NK-92 (cell line): ENCODE results near the gene RHOU.

Experiments
- DNase-seq: peaks from one replicate; lab custom pipeline; 2025; ENCODE audit not compliant: unreplicated experiment; lab: John Stamatoyannopoulos, UW

RHOU gene

GRCh38 chr1:228736844-228737445, 1.7 kb downstream of the RHOU start:
- no peak for DNase-seq

GRCh38 chr1:228737601-228738041, 2.3 kb downstream of the RHOU start:
- no peak for DNase-seq

GRCh38 chr1:228739826-228740225, 4.5 kb downstream of the RHOU start:
- no peak for DNase-seq

- DNase-seq, result no peak
Measured at GRCh38 chr1:228740543-228741317, 5.5 kb downstream of the RHOU start.

- DNase-seq, result no peak
Measured at GRCh38 chr1:228742281-228742860, 7.1 kb downstream of the RHOU start.

- no peak for DNase-seq
Measured at GRCh38 chr1:228743405-228743804, 8.1 kb downstream of the RHOU start.

- no peak for DNase-seq
Measured at GRCh38 chr1:228744356-228744755, 9.1 kb downstream of the RHOU start.

GRCh38 chr1:228744918-228745317, 9.6 kb downstream of the RHOU start:
- no peak for DNase-seq

GRCh38 chr1:228745497-228745896, 10.2 kb downstream of the RHOU start:
- no peak for DNase-seq

GRCh38 chr1:228747301-228747935, 12.1 kb downstream of the RHOU start:
- DNase-seq, result no peak

- DNase-seq, result no peak
Measured at GRCh38 chr1:228748029-228748428, 12.8 kb downstream of the RHOU start.

- DNase-seq, result no peak
Measured at GRCh38 chr1:228748431-228748830, 13.2 kb downstream of the RHOU start.

GRCh38 chr1:228749765-228750164, 14.5 kb downstream of the RHOU start:
- no peak for DNase-seq

GRCh38 chr1:228750915-228751314, 15.6 kb downstream of the RHOU start:
- no peak for DNase-seq

- no peak for DNase-seq
Measured at GRCh38 chr1:228751360-228752098, 16.2 kb downstream of the RHOU start.

GRCh38 chr1:228752258-228752657, 17.0 kb downstream of the RHOU start:
- DNase-seq, result no peak

- DNase-seq, result no peak
Measured at GRCh38 chr1:228752675-228753265, 17.5 kb downstream of the RHOU start.

GRCh38 chr1:228753287-228753686, 18.0 kb downstream of the RHOU start:
- DNase-seq, result no peak

- DNase-seq, result no peak
Measured at GRCh38 chr1:228753786-228754360, 18.6 kb downstream of the RHOU start.

- DNase-seq, result no peak
Measured at GRCh38 chr1:228754646-228755268, 19.5 kb downstream of the RHOU start.
